ENCODE measurements around the gene MFSD1.

Gene MFSD1, protein sequence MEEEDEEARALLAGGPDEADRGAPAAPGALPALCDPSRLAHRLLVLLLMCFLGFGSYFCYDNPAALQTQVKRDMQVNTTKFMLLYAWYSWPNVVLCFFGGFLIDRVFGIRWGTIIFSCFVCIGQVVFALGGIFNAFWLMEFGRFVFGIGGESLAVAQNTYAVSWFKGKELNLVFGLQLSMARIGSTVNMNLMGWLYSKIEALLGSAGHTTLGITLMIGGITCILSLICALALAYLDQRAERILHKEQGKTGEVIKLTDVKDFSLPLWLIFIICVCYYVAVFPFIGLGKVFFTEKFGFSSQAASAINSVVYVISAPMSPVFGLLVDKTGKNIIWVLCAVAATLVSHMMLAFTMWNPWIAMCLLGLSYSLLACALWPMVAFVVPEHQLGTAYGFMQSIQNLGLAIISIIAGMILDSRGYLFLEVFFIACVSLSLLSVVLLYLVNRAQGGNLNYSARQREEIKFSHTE
- 23.7 to 52.4 reads per million in 2 donors for total RNA-seq

DNA sequence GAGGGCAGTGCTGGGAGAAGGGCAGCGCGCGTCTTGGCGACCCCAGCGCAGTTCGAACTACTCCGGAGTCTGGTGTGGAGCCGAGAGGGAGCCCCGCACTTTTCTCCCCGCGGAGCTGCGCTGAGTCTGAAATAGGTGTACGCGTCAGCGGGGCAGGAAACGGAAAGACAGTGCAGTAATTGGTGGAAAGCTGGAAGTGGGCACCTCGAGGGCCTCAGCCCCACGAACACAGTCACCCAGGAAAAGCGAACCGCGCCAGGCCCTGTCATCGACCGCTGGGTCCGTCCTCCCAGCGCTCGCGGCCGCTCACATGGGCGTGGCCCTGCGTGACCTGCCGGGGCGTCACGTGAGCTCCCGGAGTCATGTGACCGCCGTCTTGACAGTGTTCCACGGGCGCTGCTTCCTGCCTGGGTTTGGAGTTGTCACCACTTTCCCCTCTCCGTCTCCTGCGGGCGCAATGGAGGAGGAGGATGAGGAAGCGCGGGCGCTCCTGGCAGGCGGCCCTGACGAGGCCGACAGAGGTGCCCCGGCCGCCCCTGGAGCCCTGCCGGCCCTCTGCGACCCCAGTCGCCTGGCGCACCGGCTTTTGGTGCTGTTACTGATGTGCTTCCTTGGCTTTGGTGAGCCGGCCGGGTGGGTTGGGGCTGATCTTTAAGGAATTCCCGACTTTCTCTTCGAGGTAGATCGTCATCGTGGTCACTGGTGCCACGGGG is at the start of gene MFSD1:
TSS of gene MFSD1 (plus strand) at position 359 of the 713 bp plus-strand sequence. CDS start at position 458, 99 bp downstream.
- DNase-seq, result peak; percentile 87

DNA sequence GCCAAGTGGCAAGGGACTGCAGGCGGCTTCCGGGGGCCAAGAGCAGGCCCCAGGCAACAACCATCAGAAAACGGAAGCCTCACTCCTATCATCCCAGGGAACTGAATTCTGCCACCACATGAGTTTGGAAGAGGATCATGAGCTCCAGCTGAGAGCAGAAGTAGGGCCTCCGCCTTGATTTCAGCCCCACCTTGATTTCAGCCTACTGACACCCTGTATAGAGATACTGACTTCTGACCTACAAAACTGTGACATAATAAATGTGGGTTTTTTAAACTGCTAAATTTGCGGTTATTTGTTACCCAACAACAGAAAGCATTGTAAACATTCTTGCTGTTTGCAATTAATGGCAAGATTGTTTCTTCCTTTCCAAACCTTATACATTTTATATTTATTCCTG is 48.0 kb upstream of the MFSD1 start:
- DNase-seq, result no peak

DNA sequence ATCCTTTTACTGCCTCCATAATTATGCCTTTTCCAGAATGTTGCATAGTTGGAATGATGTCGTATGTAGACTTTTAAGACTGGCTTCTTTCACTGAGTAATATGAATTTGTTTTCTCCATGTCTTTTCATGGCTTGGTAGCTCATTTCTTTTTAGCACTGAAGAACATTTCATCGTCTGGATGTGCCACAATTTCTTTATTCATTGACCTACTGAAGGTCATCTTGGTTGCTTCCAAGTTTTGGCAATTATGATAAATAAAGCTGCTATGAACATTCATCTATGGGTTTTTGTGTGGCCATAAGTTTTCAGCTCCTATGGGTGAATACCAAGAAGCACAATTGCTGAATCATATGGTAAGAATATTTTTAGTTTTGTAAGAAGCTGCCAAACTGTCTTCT is 46.4 kb upstream of the MFSD1 start:
- no peak for DNase-seq

DNA sequence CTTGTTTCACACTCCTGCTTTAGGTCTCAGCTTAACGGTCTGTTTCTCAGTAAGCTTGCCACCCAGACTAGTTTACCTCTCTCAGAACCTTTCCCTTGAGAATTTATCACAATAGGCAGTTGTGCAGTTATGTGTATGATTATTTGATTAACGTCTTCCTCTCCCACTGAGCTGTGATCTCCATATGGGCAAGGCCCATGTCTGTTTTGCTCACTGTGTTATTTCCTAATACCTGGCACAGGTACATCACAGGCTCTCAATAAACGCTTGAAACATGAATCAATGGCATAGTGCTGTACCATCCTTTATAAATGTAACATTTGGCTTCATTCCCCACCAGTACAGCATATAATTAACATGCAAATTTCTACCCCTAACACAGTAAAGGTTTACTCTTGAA is 40.5 kb upstream of the MFSD1 start:
- no peak for DNase-seq

DNA sequence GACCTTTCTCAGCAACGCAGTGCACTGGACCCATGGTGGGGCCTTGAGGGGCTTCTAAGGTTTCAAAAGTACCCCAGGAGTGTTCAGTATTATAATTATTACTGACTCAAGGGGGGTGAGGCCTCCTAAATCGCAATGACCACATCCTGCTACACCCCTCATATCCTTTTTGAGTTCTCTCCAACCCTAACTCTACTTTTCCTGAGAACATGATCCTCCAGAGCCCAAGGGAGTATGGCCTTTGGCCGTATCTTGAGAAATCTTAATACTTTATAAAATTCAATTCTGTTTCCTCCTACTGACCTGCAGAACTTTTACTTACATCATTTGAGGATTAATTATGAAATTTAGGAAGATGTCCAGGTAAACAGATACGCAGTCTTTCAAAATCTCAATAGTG is 39.2 kb upstream of the MFSD1 start:
- no peak for DNase-seq

DNA sequence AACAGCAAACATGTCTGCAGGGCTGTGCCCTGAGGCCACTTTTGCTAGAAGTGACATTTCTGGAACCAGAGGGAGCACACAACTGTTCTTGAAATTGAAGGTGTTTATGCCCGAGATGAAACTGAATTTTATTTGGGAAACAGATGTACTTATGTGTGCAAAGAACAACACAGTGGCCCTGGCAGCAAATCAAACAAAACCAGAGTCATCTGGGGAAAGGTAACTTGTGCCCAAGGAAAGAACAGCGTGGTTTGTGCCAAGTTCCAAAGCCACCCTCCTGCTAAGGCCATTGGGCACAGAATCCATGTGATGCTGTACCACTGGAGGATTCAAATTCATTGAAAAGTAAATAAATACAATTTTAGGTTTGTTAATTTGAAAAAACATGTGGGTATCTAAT is 38.4 kb upstream of the MFSD1 start:
- DNase-seq, result no peak

DNA sequence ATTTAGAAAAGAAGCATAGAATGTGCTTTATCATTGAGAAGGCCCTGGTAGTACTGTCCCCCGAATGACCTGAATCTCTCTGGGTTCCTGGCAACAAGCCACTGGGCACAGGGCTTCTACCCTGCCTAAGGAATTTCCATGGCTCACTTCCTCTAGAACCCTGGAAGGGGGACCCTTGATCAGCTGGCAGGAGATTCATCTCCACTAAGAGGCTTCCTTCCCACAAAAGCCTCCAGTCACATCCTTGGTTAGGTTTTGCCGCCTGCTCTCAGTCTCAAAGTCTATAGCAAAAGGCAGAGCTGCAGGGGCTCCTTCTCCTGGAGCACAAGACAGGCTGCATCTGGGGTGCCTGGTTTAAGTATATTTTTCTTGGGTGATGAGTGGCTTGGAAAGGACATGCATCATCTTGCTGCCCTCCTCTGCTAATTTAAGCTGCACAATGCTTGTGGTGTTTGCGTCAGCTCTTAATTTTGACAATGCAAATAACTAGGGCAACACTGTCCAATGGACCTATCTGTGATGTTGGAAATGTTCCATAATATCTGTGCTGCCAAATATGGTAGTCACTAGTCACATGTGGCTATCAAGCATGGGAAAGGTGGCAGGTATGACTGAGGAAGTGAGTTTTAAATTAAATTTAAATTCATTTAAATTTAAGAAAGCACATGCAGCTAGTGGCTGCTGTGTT is 36.2 kb upstream of the MFSD1 start:
- no peak for DNase-seq

DNA sequence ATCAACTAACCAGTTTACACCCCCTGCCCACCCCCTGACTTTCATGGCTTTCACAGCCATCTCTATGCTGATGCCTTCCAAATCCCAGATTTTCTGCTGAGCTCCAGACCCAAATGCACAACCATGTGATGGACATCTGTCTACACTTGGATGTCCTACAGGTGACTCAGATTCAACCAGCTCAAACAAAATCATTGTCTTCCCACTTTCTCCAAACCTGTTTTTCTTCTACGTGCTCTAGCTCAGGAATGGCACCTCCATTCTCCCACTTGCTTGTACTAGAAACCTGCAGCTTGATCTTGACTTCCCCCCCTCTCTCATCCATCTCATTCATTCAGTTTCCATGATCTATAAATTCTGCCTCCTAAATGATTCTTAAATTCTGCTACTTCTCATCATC is 35.5 kb upstream of the MFSD1 start:
- DNase-seq, result no peak

DNA sequence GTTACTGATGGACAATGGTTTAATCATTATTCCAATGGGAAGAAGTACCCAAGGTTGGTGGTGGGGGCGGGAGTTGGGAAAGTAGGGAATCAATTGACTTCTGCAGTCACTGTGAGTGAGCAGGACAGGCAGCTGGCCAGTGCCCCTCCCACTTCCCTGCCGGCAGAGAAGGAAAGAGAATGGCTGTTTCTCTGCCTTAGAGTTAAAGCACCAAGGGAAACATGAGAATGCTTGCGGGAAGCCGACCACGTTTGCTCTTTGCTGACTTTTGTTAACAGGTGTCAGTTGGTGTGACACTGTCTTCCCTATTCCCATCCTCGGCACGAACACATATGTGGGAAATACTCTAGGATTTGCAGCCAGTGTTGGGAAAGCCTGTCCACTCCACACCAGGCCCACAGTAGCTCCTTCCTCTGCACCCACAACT is 33.5 kb upstream of the MFSD1 start:
- DNase-seq, result no peak

DNA sequence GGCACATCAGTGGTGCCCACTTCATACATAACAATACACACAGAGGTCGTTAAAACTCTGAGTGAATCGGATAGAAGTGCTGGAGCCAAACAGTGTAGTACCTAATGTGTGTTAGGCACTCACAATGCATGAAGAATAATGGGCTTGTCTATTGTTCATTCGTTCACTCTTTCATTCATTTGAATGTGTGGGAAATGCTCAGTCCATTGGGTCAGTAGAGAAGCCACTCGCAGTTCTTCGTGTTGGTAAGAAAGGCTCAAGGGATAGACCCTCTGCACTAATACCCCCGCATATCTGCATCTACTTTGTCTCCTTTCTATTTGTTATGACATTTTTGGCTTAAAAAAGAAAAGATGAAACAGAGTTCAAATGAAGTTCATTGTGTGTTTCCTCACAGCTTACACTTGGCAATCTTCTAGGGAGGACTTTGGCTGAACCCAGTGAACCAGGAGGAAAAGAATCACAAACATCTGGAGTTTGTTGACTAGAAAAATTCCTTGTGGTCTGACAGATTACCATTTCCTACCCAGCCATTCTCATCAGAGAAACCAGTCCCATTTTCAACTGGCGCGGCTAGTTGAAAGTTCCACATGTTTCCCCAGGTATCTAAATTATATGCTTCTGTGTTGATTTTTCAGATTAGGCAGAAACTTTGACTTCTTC is 32.8 kb upstream of the MFSD1 start:
- no peak for DNase-seq

DNA sequence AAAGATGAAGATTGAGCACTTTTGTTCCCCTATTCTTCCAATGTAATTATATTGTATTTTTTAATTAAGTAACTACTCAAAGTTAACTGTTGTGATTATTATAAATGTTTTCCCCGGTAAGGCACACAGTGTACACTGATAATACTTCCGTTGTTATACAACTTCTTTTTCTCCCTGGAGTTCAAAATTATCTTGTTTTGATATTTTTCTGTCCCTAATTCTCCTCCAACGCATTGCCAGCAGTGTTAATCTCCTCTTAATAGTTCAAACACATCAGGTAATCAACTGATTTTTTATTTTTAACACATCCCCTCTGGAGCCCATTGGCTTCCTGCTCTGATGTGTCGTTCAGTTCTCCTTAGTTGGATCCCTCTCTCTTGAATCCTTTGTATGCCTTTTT is 32.3 kb upstream of the MFSD1 start:
- DNase-seq, result no peak

DNA sequence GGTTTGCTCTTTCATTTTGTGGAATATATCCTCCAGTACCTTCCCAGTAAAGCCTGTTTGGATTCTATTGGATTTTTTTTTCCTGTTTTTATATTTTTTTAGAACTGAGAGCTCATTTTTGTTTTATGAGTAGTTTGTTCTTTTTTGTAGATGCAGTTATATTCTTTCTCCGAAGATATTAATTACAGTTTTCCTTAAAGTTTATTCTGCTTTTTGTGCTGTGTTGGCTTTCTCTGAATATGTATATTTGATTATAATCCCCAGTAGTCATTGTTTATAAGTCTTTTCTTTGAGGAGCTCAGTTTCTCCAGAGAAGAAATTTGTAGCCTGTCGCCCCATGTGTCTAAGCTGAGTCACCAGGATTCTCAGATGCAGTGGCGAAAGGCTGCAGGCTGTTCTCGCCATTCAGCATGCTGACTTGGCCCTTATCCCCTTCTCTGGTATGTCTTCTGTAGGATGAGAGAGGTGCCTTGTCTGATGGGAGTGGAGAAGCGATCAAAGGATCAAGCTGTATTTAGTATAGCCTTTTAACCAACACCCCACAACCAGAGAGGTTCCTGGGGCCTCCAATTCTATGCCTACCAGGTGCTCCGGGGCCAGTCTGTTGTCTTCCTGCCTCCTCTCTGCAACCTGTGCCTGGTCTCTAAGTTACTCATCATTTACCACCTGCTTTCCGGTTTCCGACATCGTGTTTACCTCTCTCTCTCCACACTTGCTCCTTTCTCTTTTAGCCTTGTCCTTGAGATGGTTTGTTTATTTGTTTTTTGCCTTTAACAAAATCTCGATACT is 31.7 kb upstream of the MFSD1 start:
- no peak for DNase-seq

DNA sequence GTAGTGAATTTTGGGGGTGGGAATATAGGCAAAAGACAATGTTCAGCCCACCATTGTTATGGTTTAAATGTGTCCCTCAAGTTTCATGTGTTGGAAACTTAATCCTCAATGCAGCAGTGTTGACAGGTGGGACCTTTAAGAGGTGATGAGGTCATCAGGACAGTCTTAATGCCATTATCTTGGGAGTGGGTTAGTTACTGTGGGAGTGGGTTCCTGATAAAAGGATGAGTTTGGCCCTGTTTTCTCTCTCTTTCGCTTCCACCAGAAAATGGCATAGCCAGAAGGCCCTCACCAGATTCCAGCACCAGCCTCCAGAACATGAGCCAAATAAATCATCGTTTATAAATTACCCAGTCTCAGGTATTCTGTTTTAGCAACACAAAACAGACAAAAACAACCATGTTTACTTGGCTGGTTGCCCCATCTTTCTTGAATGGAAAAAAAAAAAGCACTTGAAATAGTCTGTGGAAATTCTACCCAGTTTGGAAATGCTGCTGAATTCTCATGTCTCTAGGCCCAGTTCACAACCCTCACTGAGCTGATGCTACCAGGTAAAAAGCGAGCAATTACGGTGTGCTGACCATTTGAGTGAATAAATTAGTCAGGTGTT is 31.0 kb upstream of the MFSD1 start:
- DNase-seq, result no peak

DNA sequence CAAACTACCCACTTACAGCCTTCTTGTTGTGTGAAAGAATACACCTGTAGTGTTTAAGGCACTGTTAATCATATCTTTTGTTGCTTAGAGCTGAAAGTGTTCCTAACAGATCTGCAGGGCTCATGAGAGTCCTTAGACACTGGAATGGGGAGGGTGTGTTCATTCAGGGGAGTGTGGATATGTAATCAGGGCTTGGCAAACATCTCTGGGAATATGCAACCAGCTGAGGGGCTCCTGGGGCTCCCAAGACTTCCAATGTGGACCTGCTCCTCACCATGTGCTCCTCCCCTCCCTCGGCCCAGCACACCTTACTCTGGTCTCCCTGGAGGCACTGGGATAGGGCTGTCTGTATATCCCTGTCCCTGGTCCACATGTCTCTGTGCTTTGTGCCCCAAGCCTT is 30.3 kb upstream of the MFSD1 start:
- no peak for DNase-seq

DNA sequence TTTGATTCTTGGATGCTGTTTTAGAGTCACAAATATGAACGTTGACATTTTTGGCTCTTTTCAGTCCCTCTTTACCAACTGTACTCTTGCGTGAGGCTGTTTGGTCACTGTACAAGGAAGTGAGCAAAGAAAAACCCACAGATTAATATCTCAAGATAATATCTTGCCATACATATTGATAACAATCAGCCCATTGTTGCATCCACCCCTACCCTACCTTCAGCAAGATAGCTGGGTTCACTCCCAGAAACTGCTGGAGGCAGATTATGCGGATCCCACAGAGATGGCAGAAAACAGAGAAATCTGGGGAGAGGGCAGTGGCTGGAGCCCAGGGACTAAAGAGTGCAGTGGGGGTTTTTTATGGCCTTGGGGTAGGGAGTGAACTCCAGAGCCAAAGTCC is 29.9 kb upstream of the MFSD1 start:
- DNase-seq, result no peak

DNA sequence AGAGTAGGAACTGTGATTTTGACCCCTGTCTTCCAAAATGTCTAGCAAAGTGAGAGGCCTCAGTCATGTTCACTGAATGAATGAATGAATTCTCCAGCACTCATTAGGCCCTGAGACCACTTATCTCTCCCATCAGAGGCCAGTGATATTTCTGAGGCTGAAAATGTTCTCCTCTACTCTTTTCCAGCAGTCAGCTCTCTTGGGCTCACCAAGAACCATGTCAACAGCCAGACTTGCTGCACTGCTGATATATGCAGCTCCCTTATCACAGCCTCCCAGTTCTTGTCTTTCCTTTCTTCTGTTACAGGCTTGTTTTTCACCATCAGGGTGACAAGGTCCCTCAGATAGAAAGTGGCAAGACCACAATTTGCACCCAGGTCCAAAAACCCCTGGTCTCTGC is 28.7 kb upstream of the MFSD1 start:
- DNase-seq, result no peak

DNA sequence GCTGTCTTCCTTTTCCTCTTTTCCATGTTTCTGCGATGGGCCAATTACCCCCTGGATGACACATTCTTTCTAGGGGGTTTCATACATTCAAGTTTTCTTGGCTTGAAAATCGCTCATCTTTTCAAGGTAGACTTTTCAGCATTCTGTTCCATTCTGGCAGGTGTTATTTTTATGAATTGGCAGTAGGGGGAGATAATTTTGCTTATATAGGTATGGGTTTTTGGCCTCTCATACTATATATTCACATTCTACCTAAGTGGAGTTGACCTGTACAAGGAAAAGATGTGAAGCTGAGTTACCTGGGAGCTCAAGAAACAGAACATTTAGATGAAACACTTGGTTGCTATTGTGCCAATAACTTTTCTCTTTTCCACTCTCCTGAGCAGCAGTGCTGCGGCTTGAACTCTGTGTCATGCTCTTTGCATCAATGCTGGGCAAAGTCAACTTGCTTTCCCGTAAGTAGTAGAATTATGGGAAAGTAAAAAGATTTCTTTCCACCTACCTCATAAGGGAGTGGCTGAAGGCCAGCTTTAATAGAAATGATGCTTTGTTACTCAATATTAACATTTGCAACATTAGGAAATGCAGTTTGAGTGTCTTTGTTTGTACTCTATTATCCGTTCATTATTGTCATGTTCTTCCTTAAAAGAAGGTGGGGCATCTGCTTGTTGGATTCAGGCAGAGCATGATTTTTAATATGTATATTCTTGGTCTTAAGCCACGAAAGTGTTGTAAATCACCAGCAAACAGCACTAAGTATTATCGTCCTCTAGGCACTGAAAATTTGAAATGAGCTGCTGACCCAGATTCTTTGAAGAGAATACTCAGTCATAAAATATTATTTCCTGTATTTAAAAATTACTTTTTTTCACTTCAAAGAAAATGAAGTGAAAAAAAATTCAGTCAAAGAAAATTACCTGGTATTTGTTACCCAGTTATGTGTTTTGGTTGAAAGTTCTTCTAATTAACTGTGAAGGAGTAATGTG is 27.7 kb upstream of the MFSD1 start:
- DNase-seq, result no peak

DNA sequence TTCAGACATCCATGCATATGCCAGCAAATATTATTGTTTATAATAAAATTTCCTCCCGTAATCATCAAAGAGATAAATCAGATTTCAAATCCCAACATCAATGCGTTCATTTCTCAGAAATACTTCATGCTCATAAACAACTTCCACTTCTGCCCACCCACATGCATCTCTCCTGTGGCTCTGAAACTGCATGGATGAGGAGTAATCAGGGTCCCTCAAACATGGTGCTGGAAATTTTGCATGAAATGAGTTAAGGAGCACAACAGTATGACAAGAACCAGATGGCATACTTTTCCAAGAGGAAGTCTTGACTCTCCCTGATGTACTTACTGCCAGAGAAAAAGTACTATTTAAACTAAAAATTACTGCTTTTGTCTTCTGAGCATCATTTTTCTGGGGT is 26.9 kb upstream of the MFSD1 start:
- no peak for DNase-seq

DNA sequence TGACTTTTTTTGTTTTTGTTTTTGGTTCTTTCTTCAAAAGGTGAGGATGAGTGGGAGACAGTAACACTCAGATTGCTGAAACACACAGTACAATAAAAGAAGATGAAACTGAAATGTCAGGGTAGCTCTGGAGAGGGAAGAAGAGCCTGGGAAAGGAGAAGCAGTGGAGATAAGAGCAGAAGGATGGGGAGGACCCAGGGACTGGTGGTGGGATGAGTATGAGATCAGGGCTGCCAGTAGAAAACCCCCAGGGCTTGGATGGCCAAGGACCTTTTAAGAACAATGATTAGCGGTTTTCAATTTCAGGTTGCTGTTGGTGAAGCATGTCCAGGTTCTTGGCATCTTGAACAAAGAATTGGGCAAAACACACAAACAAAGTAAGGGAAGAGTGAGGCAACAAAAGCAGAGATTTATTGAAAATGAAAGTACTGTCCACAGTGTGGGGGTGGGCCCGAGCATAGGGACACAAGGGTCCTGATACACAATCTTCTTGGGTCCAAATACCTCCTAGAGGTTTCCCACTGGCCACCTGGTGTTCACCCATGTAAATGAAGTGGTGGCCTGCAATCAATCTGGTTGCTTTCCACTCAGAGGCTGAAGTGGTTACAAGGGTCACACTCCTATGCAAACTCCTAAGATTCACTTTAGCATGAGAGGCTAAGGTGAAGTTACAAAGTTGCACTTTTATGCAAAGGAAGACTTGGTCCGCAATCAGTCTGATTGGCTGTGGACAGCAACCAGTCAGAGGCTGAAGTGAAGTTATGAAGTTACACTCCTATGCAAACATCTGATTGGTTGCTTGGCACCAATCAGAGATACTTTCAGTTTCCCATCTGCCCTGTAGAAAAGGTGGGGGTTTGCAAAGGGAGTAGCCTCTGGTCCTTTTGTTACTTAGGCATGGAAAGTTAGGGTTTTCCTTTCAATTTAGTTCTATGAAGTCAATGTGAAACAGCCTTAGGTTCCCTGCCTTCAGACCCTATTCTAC is 26.1 kb upstream of the MFSD1 start:
- no peak for DNase-seq

All from T-helper 9 cell (primary cell).